COLO829 (cell line): ENCODE results near the gene CHST2.
A peak's percentile ranks its signal among the peaks of the same experiment; 100 is the strongest.
"Not testable (repeated sequence)": the region's sequence is repeated elsewhere in the genome, so short reads cannot be mapped to it uniquely, and the experiment has no call there.

Source experiments
- DNase-seq: peaks from one replicate; pipeline ENCODE4 v3.0.0; 2012; ENCODE audit warnings: low spot score

The CHST2 gene, protein sequence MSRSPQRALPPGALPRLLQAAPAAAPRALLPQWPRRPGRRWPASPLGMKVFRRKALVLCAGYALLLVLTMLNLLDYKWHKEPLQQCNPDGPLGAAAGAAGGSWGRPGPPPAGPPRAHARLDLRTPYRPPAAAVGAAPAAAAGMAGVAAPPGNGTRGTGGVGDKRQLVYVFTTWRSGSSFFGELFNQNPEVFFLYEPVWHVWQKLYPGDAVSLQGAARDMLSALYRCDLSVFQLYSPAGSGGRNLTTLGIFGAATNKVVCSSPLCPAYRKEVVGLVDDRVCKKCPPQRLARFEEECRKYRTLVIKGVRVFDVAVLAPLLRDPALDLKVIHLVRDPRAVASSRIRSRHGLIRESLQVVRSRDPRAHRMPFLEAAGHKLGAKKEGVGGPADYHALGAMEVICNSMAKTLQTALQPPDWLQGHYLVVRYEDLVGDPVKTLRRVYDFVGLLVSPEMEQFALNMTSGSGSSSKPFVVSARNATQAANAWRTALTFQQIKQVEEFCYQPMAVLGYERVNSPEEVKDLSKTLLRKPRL

GRCh38 chr3:143119009-143119914 lies at the start of gene CHST2:
CHST2 (plus strand) TSS chr3:143119771; CDS start chr3:143120817, 1,046 bp downstream.
- DNase-seq, result peak; percentile 83

- peak; percentile 32 for DNase-seq
These were observed 48.5 kb upstream of the CHST2 start for GRCh38 chr3:143070977-143071551.

DNA sequence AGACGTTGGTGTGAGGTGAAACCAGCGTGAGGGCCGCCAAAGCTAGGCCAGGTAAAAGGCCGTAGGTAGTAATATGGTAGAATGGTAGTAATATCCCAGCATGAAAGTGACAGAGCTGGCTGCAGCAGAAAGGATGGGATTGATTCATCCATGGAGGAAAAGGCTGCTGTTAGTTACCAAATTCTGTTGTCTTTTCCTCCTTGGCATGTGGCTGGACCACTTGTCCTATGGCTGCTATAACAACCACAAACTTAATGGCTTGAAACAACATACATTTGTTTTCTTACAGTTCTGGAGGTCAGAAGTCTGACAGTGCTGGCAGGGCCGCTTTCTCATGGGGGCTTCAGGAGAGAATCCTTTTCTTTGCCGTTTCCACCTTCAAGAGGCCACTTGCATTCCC lies 47.8 kb upstream of the CHST2 start:
- DNase-seq, result no peak

DNA sequence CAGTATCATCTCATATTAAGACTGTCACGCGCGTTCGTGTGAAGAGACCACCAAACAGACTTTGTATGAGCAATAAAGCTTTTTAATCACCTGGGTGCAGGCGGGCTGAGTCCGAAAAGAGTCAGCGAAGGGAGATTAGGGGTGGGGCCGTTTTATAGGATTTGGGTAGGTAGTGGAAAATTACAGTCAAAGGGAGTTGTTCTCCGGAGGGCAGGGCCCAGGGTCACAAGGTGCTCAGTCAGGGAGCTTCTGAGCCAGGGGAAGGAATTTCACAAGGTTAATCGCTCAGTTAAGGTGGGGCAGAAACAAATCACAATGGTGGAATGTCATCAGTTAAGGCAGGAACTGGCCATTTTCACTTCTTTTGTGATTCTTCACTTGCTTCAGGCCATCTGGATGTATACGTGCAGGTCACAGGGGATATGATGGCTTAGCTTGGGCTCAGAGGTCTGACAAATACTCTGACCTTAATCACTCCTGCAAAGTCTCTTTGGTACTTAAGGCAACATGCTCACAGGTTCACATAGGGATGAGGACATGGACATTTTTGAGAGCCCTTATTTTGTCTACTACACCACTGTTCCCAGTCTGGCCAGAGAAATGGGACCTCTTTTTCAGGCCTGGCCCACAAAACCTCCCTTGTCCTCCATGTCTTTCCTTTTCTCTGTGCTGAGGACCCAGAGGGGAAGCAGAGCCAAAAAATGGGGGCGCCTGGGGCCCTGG lies 47.1 kb upstream of the CHST2 start:
- not testable (repeated sequence) for DNase-seq

GRCh38 chr3:143073541-143073940 lies 46.0 kb upstream of the CHST2 start:
- DNase-seq, result not testable (repeated sequence)

DNA sequence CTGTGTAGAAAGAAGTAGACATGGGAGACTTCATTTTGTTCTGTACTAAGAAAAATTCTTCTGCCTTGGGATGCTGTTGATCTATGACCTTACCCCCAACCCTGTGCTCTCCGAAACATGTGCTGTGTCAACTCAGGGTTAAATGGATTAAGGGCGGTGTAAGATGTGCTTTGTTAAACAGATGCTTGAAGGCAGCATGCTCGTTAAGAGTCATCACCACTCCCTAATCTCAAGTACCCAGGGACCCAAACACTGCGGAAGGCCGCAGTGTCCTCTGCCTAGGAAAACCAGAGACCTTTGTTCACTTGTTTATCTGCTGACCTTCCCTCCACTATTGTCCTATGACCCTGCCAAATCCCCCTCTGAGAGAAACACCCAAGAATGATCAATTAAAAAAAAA lies 45.6 kb upstream of the CHST2 start:
- DNase-seq, result not testable (repeated sequence)

DNA sequence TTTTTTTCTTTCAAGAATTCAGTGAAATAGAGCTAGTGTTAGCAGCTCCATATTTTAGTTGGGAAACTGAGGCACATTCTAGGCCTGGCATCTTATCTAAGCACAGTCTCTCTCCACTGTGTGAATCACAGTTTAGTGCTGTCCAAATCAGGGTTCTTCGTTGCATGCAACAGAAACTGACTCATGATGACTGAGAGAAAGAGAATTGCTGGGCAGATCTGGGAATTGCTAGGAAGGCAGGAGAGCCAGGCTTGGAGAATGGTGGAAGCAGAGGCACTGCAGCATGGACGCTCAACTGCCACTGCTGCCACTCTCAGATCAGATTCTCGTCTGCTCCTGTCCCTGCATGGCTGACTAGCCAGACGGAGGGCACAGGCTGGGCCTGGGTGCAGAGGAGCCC lies 40.7 kb upstream of the CHST2 start:
- no peak for DNase-seq

DNA sequence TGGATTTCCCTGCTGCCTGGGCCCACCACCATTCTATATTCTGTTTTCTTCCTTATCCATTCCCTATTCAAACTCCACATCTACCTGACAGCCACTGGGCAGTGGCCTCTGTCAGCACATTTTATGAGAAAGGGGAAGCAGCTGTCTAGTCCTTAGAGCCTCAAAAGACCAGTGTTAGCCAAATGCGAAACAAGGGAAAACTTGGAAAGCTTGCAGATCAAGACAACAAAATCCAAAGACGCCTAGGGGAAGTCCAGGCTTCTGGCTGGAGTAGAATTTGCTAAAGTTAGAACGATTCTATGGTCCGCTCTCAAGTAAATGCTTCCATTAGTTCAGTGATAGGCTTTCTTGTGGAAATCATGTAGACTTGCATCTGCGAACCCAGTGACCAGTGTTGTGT lies 39.4 kb upstream of the CHST2 start:
- DNase-seq, result no peak

DNA sequence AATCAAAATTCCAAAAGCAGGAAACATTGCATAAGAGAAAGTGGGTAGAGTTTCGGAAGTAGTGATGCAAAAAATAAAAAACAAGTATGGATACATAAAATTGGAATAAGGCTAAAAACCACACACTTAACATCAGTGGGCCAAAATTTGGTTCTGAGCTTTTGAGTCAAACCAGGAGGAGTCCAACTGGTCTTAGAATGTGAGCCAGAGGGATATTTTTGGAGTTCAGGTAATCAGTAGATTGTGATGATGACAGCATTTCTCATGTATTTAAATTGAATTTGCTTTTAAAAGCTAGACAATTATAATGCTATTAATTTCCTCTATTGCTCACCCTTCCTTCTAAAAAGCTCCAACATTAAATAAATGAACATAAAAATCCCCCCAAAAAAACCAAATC lies 38.2 kb upstream of the CHST2 start:
- no peak for DNase-seq

GRCh38 chr3:143081844-143082778 lies 37.5 kb upstream of the CHST2 start:
- DNase-seq, result no peak

DNA sequence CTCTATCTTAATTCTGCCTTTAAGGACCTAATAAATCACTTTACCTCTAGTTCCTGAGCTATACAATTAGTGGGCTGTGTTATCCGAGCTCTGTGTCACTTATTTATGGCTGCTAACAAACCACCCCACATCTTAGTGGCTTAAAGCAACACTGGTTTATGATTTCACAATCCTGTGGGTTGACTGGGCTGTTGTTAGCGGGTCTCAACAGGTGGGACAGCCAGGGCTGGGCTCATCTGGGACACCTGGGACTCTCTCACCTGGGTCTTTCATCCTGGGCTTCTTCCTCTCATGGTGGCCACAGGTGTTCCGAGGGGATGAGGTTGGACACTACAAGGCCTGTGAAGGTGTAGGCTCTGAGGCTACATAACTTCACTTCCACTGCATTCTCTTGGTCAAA lies 35.8 kb upstream of the CHST2 start:
- DNase-seq, result no peak

GRCh38 chr3:143084856-143085731 lies 34.5 kb upstream of the CHST2 start:
- no peak for DNase-seq

DNA sequence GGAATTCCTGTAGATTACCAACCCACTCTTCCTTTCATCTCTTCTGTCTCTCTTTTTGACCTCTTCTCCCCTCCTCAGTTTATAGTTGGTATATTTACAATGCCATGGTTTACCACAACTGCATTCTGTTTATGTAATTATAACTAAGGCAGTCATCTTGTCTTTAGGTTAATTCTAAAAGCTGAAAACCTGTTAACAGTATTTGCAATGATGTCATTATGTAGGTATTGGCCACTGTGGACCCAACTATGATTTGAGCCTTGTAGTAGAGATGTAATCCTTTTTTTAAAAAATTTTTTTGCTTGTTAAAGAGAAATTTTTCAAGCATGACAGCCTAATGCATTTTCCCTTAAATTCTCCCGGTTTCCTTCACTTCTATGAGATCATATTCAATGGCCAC lies 30.7 kb upstream of the CHST2 start:
- DNase-seq, result no peak

GRCh38 chr3:143089965-143090364 lies 29.6 kb upstream of the CHST2 start:
- DNase-seq, result no peak

DNA sequence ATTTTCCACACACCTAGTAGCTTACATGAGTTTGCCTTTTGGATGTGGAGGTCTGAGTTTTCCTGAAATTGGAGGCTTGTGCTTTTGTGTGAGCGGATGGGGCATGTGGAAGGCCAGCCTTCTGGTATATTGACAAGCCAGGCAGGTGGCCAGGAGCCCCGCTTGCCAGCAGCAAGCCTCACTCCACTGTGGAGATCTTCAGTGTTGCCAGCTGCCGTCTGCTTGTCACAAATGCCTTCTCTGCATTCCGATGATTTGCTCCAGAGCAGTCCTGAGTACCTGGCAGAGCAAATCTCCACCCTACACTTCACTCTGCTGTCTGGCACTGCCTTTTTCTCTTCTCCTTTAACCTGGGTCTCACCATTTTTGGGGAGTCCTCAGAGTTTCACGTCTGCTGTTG lies 29.1 kb upstream of the CHST2 start:
- no peak for DNase-seq

- no peak for DNase-seq
These were observed 28.4 kb upstream of the CHST2 start for GRCh38 chr3:143090976-143091837.

GRCh38 chr3:143092191-143092590 lies 27.4 kb upstream of the CHST2 start:
- no peak for DNase-seq

GRCh38 chr3:143095813-143096212 lies 23.8 kb upstream of the CHST2 start:
- DNase-seq, result no peak
